SK-N-SH (cell line): ENCODE data around the gene PNRC2. TPM values are rescaled to one million over a fixed set of nuclear protein-coding genes. Genes with fewer than 3 reads are reported as not detected.
A peak's percentile ranks its signal among the peaks of the same experiment; 100 is the strongest.

Experiments
- CTCF ChIA-PET: fragments of 300-600, 350-600 bp; formaldehyde crosslinking; extraction: SDS; loops from one replicate; lab custom pipeline; 2021; lab: Yijun Ruan, JAX
- POLR2A ChIA-PET: fragments of 350-600 bp; sonication (Branson Sonifier 250); formaldehyde crosslinking; extraction: SDS; loops from one replicate; lab custom pipeline; 2020; ENCODE audit warnings: antibody characterized with exemption, inconsistent platforms; lab: Yijun Ruan, JAX
- DNase-seq: peaks from one replicate; pipeline ENCODE4 v3.0.0; 2012
- H2AFZ ChIP-seq: fragments of 200-600 bp; sonication (generic); 2 replicates; pipeline ENCODE4 v1.8.1; 2016; ENCODE audit warnings: antibody characterized with exemption, mild to moderate bottlenecking, low read depth
- H3F3A ChIP-seq: fragments of 200-600 bp; sonication (generic); replicated peaks from 2 replicates; pipeline ENCODE3; 2016; ENCODE audit warnings: antibody characterized with exemption, mild to moderate bottlenecking; ENCODE audit not compliant: insufficient read depth
- H3K27ac ChIP-seq, 2 experiments: fragments of 200-500 bp in 1 of 2; fragments of 200-600 bp in 1 of 2; sonication (Bioruptor generic) in 1 of 2; sonication (generic), shearing (Covaris generic) in 1 of 2; 2 replicates each; pipeline versions ENCODE4 v1.5.1 to v1.6.1; 2014 to 2016; ENCODE audit warnings: low read depth in 2 of 2, inconsistent platforms in 1 of 2, low read length in 1 of 2, mild to moderate bottlenecking in 1 of 2, mixed read lengths in 1 of 2
- H3K27me3 ChIP-seq: fragments of 200-600 bp; sonication (generic), shearing (Covaris generic); 2 replicates; pipeline ENCODE4 v1.6.1; 2016; ENCODE audit warnings: mixed run types; ENCODE audit not compliant: insufficient read depth
- H3K36me3 ChIP-seq, 2 experiments: fragments of 200-500 bp in 1 of 2; fragments of 200-600 bp in 1 of 2; sonication (Bioruptor generic) in 1 of 2; sonication (generic) in 1 of 2; replicated peaks in 1 of 2; 2 replicates each; pipeline versions ENCODE3 to v1.5.1; 2014 to 2016; ENCODE audit warnings: low read length in 1 of 2, mild to moderate bottlenecking in 1 of 2; ENCODE audit not compliant: insufficient read depth in 2 of 2, control insufficient read depth in 1 of 2
- H3K4me1 ChIP-seq, 2 experiments: fragments of 200-500 bp in 1 of 2; fragments of 200-600 bp in 1 of 2; sonication (Bioruptor generic) in 1 of 2; sonication (generic), shearing (Covaris generic) in 1 of 2; 2 replicates each; pipeline versions ENCODE4 v1.5.1 to v1.6.1; 2014 to 2016; ENCODE audit warnings: low read depth in 1 of 2, low read length in 1 of 2, mixed run types in 1 of 2; ENCODE audit not compliant: insufficient read depth in 2 of 2, control insufficient read depth in 1 of 2
- H3K4me2 ChIP-seq: fragments of 200-600 bp; sonication (generic), shearing (Covaris generic); 2 replicates; pipeline ENCODE4 v1.6.1; 2017; ENCODE audit warnings: mixed run types
- H3K4me3 ChIP-seq, 2 experiments: fragments of 200-500 bp in 1 of 2; fragments of 200-600 bp in 1 of 2; sonication (Bioruptor generic) in 1 of 2; sonication (generic), shearing (Covaris generic) in 1 of 2; 2 replicates each; pipeline versions ENCODE4 v1.5.1 to v1.8.1; 2014 to 2016; ENCODE audit warnings: low read depth in 2 of 2, inconsistent platforms in 1 of 2, low read length in 1 of 2, mild to moderate bottlenecking in 1 of 2, mixed read lengths in 1 of 2, moderate library complexity in 1 of 2
- H3K79me2 ChIP-seq: fragments of 200-600 bp; sonication (generic); 2 replicates; pipeline ENCODE4 v1.8.1; 2017; ENCODE audit warnings: mild to moderate bottlenecking; ENCODE audit not compliant: insufficient read depth
- H3K9ac ChIP-seq: fragments of 200-600 bp; sonication (generic); 2 replicates; pipeline ENCODE4 v1.6.1; 2017; ENCODE audit warnings: mixed run types
- H3K9me2 ChIP-seq: fragments of 200-600 bp; sonication (generic); 2 replicates; pipeline ENCODE4 v1.6.1; 2017; ENCODE audit warnings: mixed run types
- H3K9me3 ChIP-seq: fragments of 200-600 bp; sonication (generic); 2 replicates; pipeline ENCODE4 v1.6.1; 2017; ENCODE audit warnings: mixed run types, mild to moderate bottlenecking, moderate library complexity
- H4K20me1 ChIP-seq: fragments of 200-600 bp; sonication (generic); 2 replicates; pipeline ENCODE4 v1.6.1; 2017; ENCODE audit warnings: mild to moderate bottlenecking, mixed run types; ENCODE audit not compliant: insufficient read depth
- CTCF ChIP-seq: fragments of 200-600 bp; sonication (generic); IDR thresholded peaks from 2 replicates; pipeline ENCODE4 v1.6.1; 2017; ENCODE audit warnings: antibody characterized with exemption, mild to moderate bottlenecking, moderate library complexity
- ELF1 ChIP-seq: IDR thresholded peaks from 2 replicates; pipeline ENCODE4 v1.4.0; 2012
- EZH2phosphoT487 ChIP-seq: fragments of 200-600 bp; sonication (generic); IDR thresholded peaks from 2 replicates; pipeline ENCODE4 v1.6.1; 2017; ENCODE audit warnings: low read depth, mixed run types, mild to moderate bottlenecking, antibody characterized with exemption, moderate library complexity, borderline replicate concordance
- FOXJ3 ChIP-seq: sonication (generic); formaldehyde crosslinking; IDR thresholded peaks from 2 replicates; pipeline ENCODE4 v1.5.1; 2020; ENCODE audit warnings: mild to moderate bottlenecking, missing genetic modification reagents
- JUND ChIP-seq: IDR thresholded peaks from 2 replicates; pipeline ENCODE4 v1.4.0; 2012
- MAX ChIP-seq: IDR thresholded peaks from 2 replicates; pipeline ENCODE4 v1.4.0; 2012; ENCODE audit warnings: low read depth
- NRF1 ChIP-seq: IDR thresholded peaks from 2 replicates; pipeline ENCODE4 v1.6.1; 2012; ENCODE audit warnings: low read depth, mild to moderate bottlenecking, low read length
- RFX5 ChIP-seq: IDR thresholded peaks from 2 replicates; pipeline ENCODE4 v1.6.1; 2012; ENCODE audit warnings: mild to moderate bottlenecking, improper control_type of control experiment, low read length
- RXRA ChIP-seq: IDR thresholded peaks from 2 replicates; pipeline ENCODE4 v1.4.0; 2012; ENCODE audit warnings: low read depth, mild to moderate bottlenecking, borderline replicate concordance
- SIN3A ChIP-seq: IDR thresholded peaks from 2 replicates; pipeline ENCODE4 v1.6.1; 2012; ENCODE audit warnings: low read depth, mild to moderate bottlenecking, low read length, moderate library complexity, borderline replicate concordance
- TEAD4 ChIP-seq: IDR thresholded peaks from 2 replicates; pipeline ENCODE4 v1.4.0; 2012; ENCODE audit warnings: mild to moderate bottlenecking, borderline replicate concordance; ENCODE audit not compliant: insufficient read depth
- YY1 ChIP-seq: IDR thresholded peaks from 2 replicates; pipeline ENCODE4 v1.4.0; 2012; ENCODE audit warnings: low read depth, mild to moderate bottlenecking
- WGBS: methylation state at CpG from one replicate; pipeline ENCODE4 v1.1.6; 2017; ENCODE audit warnings: low lambda C conversion rate; 5-methylcytosine and 5-hydroxymethylcytosine counted together
- polyA plus RNA-seq, 3 experiments: library from polyadenylated mRNA; depleted of rRNA; stranded (reverse); fragments of >200 nt; gene quantifications; 2 replicates each; pipeline ENCODE4 v1.2.3, GENCODE V29; 2012

Gene PNRC2
- polyA plus RNA-seq, 1 of the 3 experiments (the other 2 are of a cell fraction) = 43.8 TPM

- no peak overlapping the region for H3K4me2 ChIP-seq
- H2AFZ ChIP-seq = peak overlapping the region; percentile 81
- no peaks in the 10 kb centered on the region for H3K36me3 ChIP-seq
- no peaks in the 10 kb centered on the region for H4K20me1 ChIP-seq
- no peak for DNase-seq
- no peaks in the 10 kb centered on the region for H3K9me2 ChIP-seq
- 51% methylated on average over 11 of the region's 11 CpGs for WGBS
- POLR2A ChIA-PET = interaction anchor here (1.1 kb wide), 1 partner anchor 33 kb away, joined by 3 read pairs; no protein-coding TSS in a partner anchor
- H3F3A ChIP-seq = no peaks in the 10 kb centered on the region
- H3K79me2 ChIP-seq = no peaks in the 10 kb centered on the region
- no peak overlapping the region; a peak in 2 of 4 replicates for H3K27ac ChIP-seq
- no peak overlapping the region for H3K4me3 ChIP-seq
- CTCF ChIA-PET = interaction anchor here (0.8 to 0.9 kb wide), 2 partner anchors 14 to 122 kb away, joined by 3 to 4 read pairs; no protein-coding TSS in a partner anchor
- peaks cover 0 to 8% of the 10 kb centered on the region in 2 experiments; a peak in 1 of 4 replicates for H3K4me1 ChIP-seq
- no peak overlapping the region for H3K9ac ChIP-seq
- no peaks in the 10 kb centered on the region for H3K9me3 ChIP-seq
- H3K27me3 ChIP-seq = no peaks in the 10 kb centered on the region
- TF ChIP-seq CTCF (no peak), YY1 (no peak), RFX5 (no peak), MAX (no peak)
Observed at GRCh38 chr1:23930861-23931490, 28.7 kb upstream of the PNRC2 start.

- H3K4me2 ChIP-seq = no peak overlapping the region
Observed at GRCh38 chr1:23931491-23931880, 28.1 kb upstream of the PNRC2 start.

More at GRCh38 chr1:23931491-23931880, 28.1 kb upstream of the PNRC2 start:
- H3K4me1 ChIP-seq = peaks cover 0 to 8% of the 10 kb centered on the region in 2 experiments; a peak in 1 of 4 replicates
- CTCF ChIA-PET = interaction anchor here (0.8 to 0.9 kb wide), 2 partner anchors 15 to 122 kb away, joined by 3 to 4 read pairs; no protein-coding TSS in a partner anchor
- peak overlapping the region; percentile 81; the same call in 1 of the 2 replicates for H2AFZ ChIP-seq
- WGBS = 100% methylated on average over 1 of the region's 1 CpG
- POLR2A ChIA-PET = interaction anchor here (1.1 kb wide), 1 partner anchor 32 kb away, joined by 3 read pairs; no protein-coding TSS in a partner anchor
- no peak overlapping the region for H3K4me3 ChIP-seq
- DNase-seq = no peak
- no peaks in the 10 kb centered on the region for H3K79me2 ChIP-seq
- H3F3A ChIP-seq = no peaks in the 10 kb centered on the region
- no peaks in the 10 kb centered on the region for H3K27me3 ChIP-seq
- H3K9me2 ChIP-seq = no peaks in the 10 kb centered on the region
- H3K9me3 ChIP-seq = no peaks in the 10 kb centered on the region
- H4K20me1 ChIP-seq = no peaks in the 10 kb centered on the region
- H3K36me3 ChIP-seq = no peaks in the 10 kb centered on the region
- TF ChIP-seq ELF1 (no peak), EZH2phosphoT487 (no peak), JUND (no peak), RXRA (no peak), FOXJ3 (CRISPR knock-in tag) (no peak), NRF1 (no peak), TEAD4 (no peak), SIN3A (no peak), RFX5 (no peak)
- no peak overlapping the region for H3K9ac ChIP-seq
- H3K27ac ChIP-seq = no peak overlapping the region; a peak in 1 of 4 replicates
